Ammon's horn (tissue), 1 donor: ENCODE measurements around the gene ZNF774.
"Not testable (repeated sequence)": the region's sequence is repeated elsewhere in the genome, so short reads cannot be mapped to it uniquely, and the experiment has no call there.

Source experiments
- DNase-seq: peaks from one replicate; pipeline ENCODE4 v3.0.0-alpha.2; 2016; ENCODE audit warnings: low spot score

ZNF774 gene

GRCh38 chr15:90345857-90346256, 6.2 kb upstream of the ZNF774 start:
- no peak for DNase-seq

GRCh38 chr15:90347431-90348065, 4.5 kb upstream of the ZNF774 start:
- not testable (repeated sequence) for DNase-seq

- DNase-seq, result no peak
Measured at GRCh38 chr15:90348456-90348855, 3.6 kb upstream of the ZNF774 start.

GRCh38 chr15:90349072-90349471, 3.0 kb upstream of the ZNF774 start:
- no peak for DNase-seq

- DNase-seq, result no peak
Measured at GRCh38 chr15:90349821-90350220, 2.3 kb upstream of the ZNF774 start.

- DNase-seq, result no peak
Measured at GRCh38 chr15:90351479-90352106, 491 bp upstream of the ZNF774 start.

- no peak for DNase-seq
Measured at GRCh38 chr15:90354986-90355385, 2.9 kb downstream of the ZNF774 start.

- DNase-seq, result no peak
Measured at GRCh38 chr15:90358124-90359033, 6.3 kb downstream of the ZNF774 start.

GRCh38 chr15:90360746-90361145, 8.7 kb downstream of the ZNF774 start:
- DNase-seq, result no peak

GRCh38 chr15:90362936-90363212, 10.8 kb downstream of the ZNF774 start:
- peak; percentile 55 for DNase-seq

- no peak for DNase-seq
Measured at GRCh38 chr15:90364251-90364650, 12.2 kb downstream of the ZNF774 start.

- no peak for DNase-seq
Measured at GRCh38 chr15:90365414-90366055, 13.5 kb downstream of the ZNF774 start.

- DNase-seq, result peak; percentile 14
Measured at GRCh38 chr15:90367576-90367975, 15.5 kb downstream of the ZNF774 start.

- DNase-seq, result no peak
Measured at GRCh38 chr15:90375071-90375470, 23.0 kb downstream of the ZNF774 start.

GRCh38 chr15:90376789-90377188, 24.7 kb downstream of the ZNF774 start:
- DNase-seq, result no peak

- no peak for DNase-seq
Measured at GRCh38 chr15:90379263-90379662, 27.2 kb downstream of the ZNF774 start.

GRCh38 chr15:90381515-90381914, 29.4 kb downstream of the ZNF774 start:
- no peak for DNase-seq

GRCh38 chr15:90382320-90382719, 30.2 kb downstream of the ZNF774 start:
- no peak for DNase-seq

GRCh38 chr15:90386221-90386620, 34.1 kb downstream of the ZNF774 start:
- no peak for DNase-seq

GRCh38 chr15:90387534-90388461, 35.7 kb downstream of the ZNF774 start, which contains the start of gene IQGAP1:
IQGAP1 (plus strand) TSS chr15:90388242; CDS start chr15:90388342, 100 bp downstream.
- peak; percentile 97 for DNase-seq
